IMR-90 (cell line): Measurements from ENCODE around the gene TSC22D3. TPM values are rescaled to one million over a fixed set of nuclear protein-coding genes. Genes with fewer than 3 reads are reported as not detected.
A peak's percentile ranks its signal among the peaks of the same experiment; 100 is the strongest.

Source experiments
- ATAC-seq: fragments of 200-7000 bp; cut with Tn5 transposase; 2 replicates; pipeline ENCODE4 v1.9.1; 2020; ENCODE audit warnings: low read depth, mild to moderate bottlenecking, moderate library complexity
- BruUV-seq: library from RNA; stranded (reverse); fragments of 400-500 nt; replicated peaks from 2 replicates; lab custom pipeline; 2021; lab: Mats Ljungman, UMichigan
- CTCF ChIA-PET: fragments of 300-600 bp; formaldehyde crosslinking; extraction: SDS; loops from one replicate; lab custom pipeline; 2021; ENCODE audit warnings: antibody characterized with exemption; lab: Yijun Ruan, JAX
- POLR2A ChIA-PET: fragments of 300-600 bp; sonication (Branson Sonifier 250); formaldehyde crosslinking; loops from one replicate; lab custom pipeline; 2022; ENCODE audit warnings: antibody characterized with exemption; ENCODE audit not compliant: unreplicated experiment; lab: Charles Lee
- DNase-seq: peaks from one replicate; pipeline ENCODE4 v3.0.0; 2013
- H2AFZ ChIP-seq: replicated peaks from 2 replicates; pipeline ENCODE3; 2013; ENCODE audit warnings: low read length, mild to moderate bottlenecking; ENCODE audit not compliant: poor library complexity
- H2AK5ac ChIP-seq: 2 replicates; pipeline ENCODE4 v1.6.1; 2013; ENCODE audit warnings: low read depth, low read length, inconsistent platforms
- H2AK9ac ChIP-seq: replicated peaks from 2 replicates; pipeline ENCODE3; 2013; ENCODE audit warnings: mild to moderate bottlenecking, low read depth, low read length, moderate library complexity; ENCODE audit not compliant: poor library complexity
- H2BK120ac ChIP-seq: 2 replicates; pipeline ENCODE4 v1.6.1; 2013; ENCODE audit warnings: low read depth, low read length, inconsistent platforms
- H2BK15ac ChIP-seq: 3 replicates; pipeline ENCODE4 v1.6.1; 2013; ENCODE audit warnings: low read depth, low read length, inconsistent platforms
- H2BK20ac ChIP-seq: 2 replicates; pipeline ENCODE4 v1.6.1; 2013; ENCODE audit warnings: low read depth, mild to moderate bottlenecking, inconsistent platforms, low read length, moderate library complexity
- H2BK5ac ChIP-seq: 2 replicates; pipeline ENCODE4 v1.6.1; 2013; ENCODE audit warnings: mild to moderate bottlenecking, low read depth, low read length, inconsistent platforms; ENCODE audit not compliant: poor library complexity, severe bottlenecking
- H3K14ac ChIP-seq: replicated peaks from 2 replicates; pipeline ENCODE4 v1.6.1; 2013; ENCODE audit warnings: low read depth, low read length, inconsistent platforms
- H3K18ac ChIP-seq: 2 replicates; pipeline ENCODE4 v1.6.1; 2013; ENCODE audit warnings: low read depth, low read length, control low read depth
- H3K23ac ChIP-seq: 2 replicates; pipeline ENCODE4 v1.6.1; 2013; ENCODE audit warnings: low read depth, low read length, inconsistent platforms
- H3K27ac ChIP-seq: 2 replicates; pipeline ENCODE4 v1.5.1; 2013; ENCODE audit warnings: mild to moderate bottlenecking, control low read depth, low read length; ENCODE audit not compliant: insufficient read depth
- H3K27me3 ChIP-seq: 2 replicates; pipeline ENCODE4 v1.6.1; 2013; ENCODE audit warnings: low read length; ENCODE audit not compliant: control insufficient read depth, insufficient read depth
- H3K36me3 ChIP-seq: 2 replicates; pipeline ENCODE4 v1.6.1; 2013; ENCODE audit warnings: low read length, mixed read lengths; ENCODE audit not compliant: control insufficient read depth, insufficient read depth
- H3K4ac ChIP-seq: 2 replicates; pipeline ENCODE4 v1.6.1; 2013; ENCODE audit warnings: low read depth, low read length, inconsistent platforms
- H3K4me1 ChIP-seq: 2 replicates; pipeline ENCODE4 v1.6.1; 2013; ENCODE audit warnings: low read length, mixed read lengths; ENCODE audit not compliant: control insufficient read depth, insufficient read depth
- H3K4me2 ChIP-seq: 2 replicates; pipeline ENCODE4 v1.6.1; 2013; ENCODE audit warnings: low read depth, mild to moderate bottlenecking, control low read depth, low read length, moderate library complexity
- H3K4me3 ChIP-seq: 2 replicates; pipeline ENCODE4 v1.5.1; 2013; ENCODE audit warnings: low read depth, mild to moderate bottlenecking, control low read depth, low read length, moderate library complexity; ENCODE audit not compliant: insufficient read depth
- H3K56ac ChIP-seq: 2 replicates; pipeline ENCODE4 v1.6.1; 2013; ENCODE audit warnings: low read length, inconsistent platforms; ENCODE audit not compliant: insufficient read depth; ENCODE audit errors: extremely low read depth
- H3K79me1 ChIP-seq, 2 experiments: 2 replicates each; pipeline ENCODE4 v1.6.1; 2013; ENCODE audit warnings: low read length in 2 of 2, inconsistent platforms in 1 of 2, low read depth in 1 of 2
- H3K9ac ChIP-seq: 2 replicates; pipeline ENCODE4 v1.6.1; 2013; ENCODE audit warnings: low read depth, low read length, control low read depth
- H3K9me1 ChIP-seq: 2 replicates; pipeline ENCODE4 v1.6.1; 2013; ENCODE audit warnings: low read length, inconsistent platforms; ENCODE audit not compliant: insufficient read depth
- H3K9me3 ChIP-seq: 2 replicates; pipeline ENCODE4 v1.6.1; 2013; ENCODE audit warnings: low read length; ENCODE audit not compliant: control insufficient read depth, insufficient read depth
- H4K20me1 ChIP-seq: 2 replicates; pipeline ENCODE4 v1.6.1; 2013; ENCODE audit warnings: low read length, inconsistent platforms; ENCODE audit not compliant: insufficient read depth
- H4K5ac ChIP-seq: 2 replicates; pipeline ENCODE4 v1.6.1; 2013; ENCODE audit warnings: mild to moderate bottlenecking, low read depth, low read length, control low read depth
- H4K8ac ChIP-seq, 2 experiments: 2 replicates each; pipeline ENCODE4 v1.6.1; 2013; ENCODE audit warnings: low read depth in 2 of 2, low read length in 2 of 2, control low read depth in 1 of 2, inconsistent platforms in 1 of 2
- H4K91ac ChIP-seq: 2 replicates; pipeline ENCODE4 v1.6.1; 2013; ENCODE audit warnings: low read depth, low read length, inconsistent platforms; ENCODE audit not compliant: insufficient read depth
- CHD1 ChIP-seq: IDR thresholded peaks from 2 replicates; pipeline ENCODE4 v1.6.1; 2012; ENCODE audit warnings: low read depth, low read length, improper control_type of control experiment
- FOS ChIP-seq: fragments of 150-350 bp; IDR thresholded peaks from 2 replicates; pipeline ENCODE4 v1.6.1; 2016; ENCODE audit warnings: low read depth, low read length
- MAFK ChIP-seq: IDR thresholded peaks from 2 replicates; pipeline ENCODE4 v1.6.1; 2012; ENCODE audit warnings: low read depth, low read length, improper control_type of control experiment
- MAZ ChIP-seq: IDR thresholded peaks from 2 replicates; pipeline ENCODE4 v1.6.1; 2012; ENCODE audit warnings: low read depth, mild to moderate bottlenecking, low read length, improper control_type of control experiment, moderate library complexity, borderline replicate concordance
- NFE2L2 ChIP-seq: fragments of 150-350 bp; IDR thresholded peaks from 2 replicates; pipeline ENCODE4 v1.6.1; 2016; ENCODE audit warnings: low read depth, mild to moderate bottlenecking, low read length
- RFX5 ChIP-seq: IDR thresholded peaks from 2 replicates; pipeline ENCODE4 v1.8.0; 2012; ENCODE audit warnings: low read depth, mild to moderate bottlenecking, low read length, moderate library complexity
- WGBS, 2 experiments: methylation state at CpG; one replicate each; pipeline versions ENCODE4 v1.1.5 to v1.1.7; 2013; ENCODE audit warnings: missing lambda C conversion rate in 2 of 2; ENCODE audit not compliant: insufficient read length in 1 of 2; ENCODE audit errors: extremely low coverage in 2 of 2; 5-methylcytosine and 5-hydroxymethylcytosine counted together
- dilution Hi-C: fragments of 300-500 bp; cut with HindIII; formaldehyde crosslinking; loops from one replicate; pipeline ENCODE4 v1.14.3; 2018; ENCODE audit warnings: low sequenced_read_pairs; ENCODE audit not compliant: unreplicated experiment
- in situ Hi-C: fragments of 300-500 bp; cut with MboI; formaldehyde crosslinking; loops from 3 replicates; pipeline ENCODE4 v1.14.3; 2019; ENCODE audit warnings: low sequenced_read_pairs, inconsistent platforms, mixed read lengths
- intact Hi-C: fragments of 100-400 bp; cut with micrococcal nuclease; formaldehyde crosslinking; loops from 2 replicates; pipeline ENCODE4 v1.10.0; 2022
- polyA plus RNA-seq, 3 experiments: library from polyadenylated mRNA; depleted of rRNA; stranded (reverse); fragments of >200 nt; gene quantifications; 2 replicates each; pipeline ENCODE4 v1.2.3, GENCODE V29; 2012; ENCODE audit warnings: low replicate concordance in 1 of 3
- total RNA-seq: library from RNA; depleted of rRNA; stranded (reverse); fragments of >200 nt; gene quantifications from 2 replicates; pipeline ENCODE4 v1.2.3, GENCODE V29; 2012

The TSC22D3 gene
- total and polyA plus RNA-seq, 2 of the 4 experiments (the other 2 are of a cell fraction) = 9.9 to 14.0 TPM

DNA sequence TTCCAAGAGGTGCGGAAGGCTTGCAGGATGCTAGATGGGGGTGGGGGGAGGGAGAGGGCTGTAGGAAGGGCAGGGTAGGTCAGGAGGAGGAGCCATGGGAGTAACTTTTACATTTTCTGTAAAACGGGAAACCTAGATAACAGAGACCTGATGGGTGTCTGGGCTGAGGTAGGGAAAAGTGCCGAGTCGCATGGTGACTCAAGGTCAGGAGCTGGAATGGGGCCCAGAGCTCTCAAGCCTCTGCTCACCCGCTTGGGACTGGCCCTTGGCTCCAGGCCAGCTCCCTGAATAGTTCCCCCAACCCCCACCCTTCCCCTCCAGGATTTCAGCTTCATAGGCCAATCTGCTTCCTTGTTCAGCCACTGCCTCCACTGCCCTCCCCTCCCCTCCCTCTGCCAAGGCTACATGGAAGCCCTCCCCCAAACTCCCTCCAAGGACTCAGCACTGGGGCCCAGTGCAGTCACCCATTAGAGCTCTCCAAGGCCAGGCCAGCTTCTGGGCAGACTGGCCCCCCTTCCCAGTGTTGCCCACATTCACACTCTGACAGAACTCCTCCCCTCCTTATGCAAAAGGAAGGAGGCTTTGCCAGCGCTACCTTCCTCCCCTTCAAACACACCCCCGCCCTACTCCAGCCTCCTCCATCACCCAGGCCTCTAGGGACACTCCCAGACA is 43.6 kb downstream of the TSC22D3 start:
- Histone ChIP-seq H3K27me3 (peaks cover 12% of the 10 kb centered on the region), H3K9me1 (no peaks in the 10 kb centered on the region), H3K4ac (no peak overlapping the region), H4K8ac (no peak overlapping the region), H3K4me2 (no peak overlapping the region), H3K9me3 (no peaks in the 10 kb centered on the region), H3K4me1 (peaks cover 7% of the 10 kb centered on the region), H3K56ac (no peak overlapping the region), H3K27ac (no peak overlapping the region), H2AK9ac (no peak overlapping the region), H4K91ac (no peak overlapping the region), H2BK20ac (no peak overlapping the region), H2BK120ac (no peak overlapping the region), H3K36me3 (no peaks in the 10 kb centered on the region), H3K14ac (no peak overlapping the region), H3K4me3 (no peak overlapping the region), H3K23ac (no peak overlapping the region), H3K79me1 (no peaks in the 10 kb centered on the region), H4K5ac (no peak overlapping the region), H2BK5ac (no peak overlapping the region), H2AFZ (peak overlapping the region; percentile 51), H3K9ac (no peak overlapping the region), H4K20me1 (no peaks in the 10 kb centered on the region; the same call in 1 of the 2 replicates), H2AK5ac (no peak overlapping the region), H3K18ac (no peak overlapping the region), H2BK15ac (no peak overlapping the region)
- intact Hi-C loops = no loop called here
- in situ Hi-C loops = no loop called here
- no peak for TF ChIP-seq FOS
- TF ChIP-seq NFE2L2 = no peak
- TF ChIP-seq MAZ = no peak
- TF ChIP-seq CHD1 = no peak
- TF ChIP-seq RFX5 = no peak
- TF ChIP-seq MAFK = no peak
- WGBS, 2 experiments = no CpG with 5 or more reads among the region's 7 CpGs
- ChIA-PET POLR2A (no interaction called here), CTCF (no interaction called here)
- no TSS peak for BruUV-seq
- DNase-seq = peak; percentile 58
- dilution Hi-C loops = no loop called here
- ATAC-seq = peak; percentile 55
